IPS-15b (cell line): ENCODE measurements around the gene CEP55.

ENCODE experiments used
- H3K27me3 ChIP-seq: one replicate; pipeline ENCODE4 v1.6.1; 2013; ENCODE audit warnings: low read length; ENCODE audit not compliant: control insufficient read depth, insufficient read depth
- H3K36me3 ChIP-seq: one replicate; pipeline ENCODE4 v1.6.1; 2013; ENCODE audit warnings: low read length; ENCODE audit not compliant: control insufficient read depth, insufficient read depth
- H3K4me1 ChIP-seq: one replicate; pipeline ENCODE4 v1.6.1; 2013; ENCODE audit warnings: mild to moderate bottlenecking, low read length; ENCODE audit not compliant: control insufficient read depth, insufficient read depth
- H3K4me3 ChIP-seq: one replicate; pipeline ENCODE4 v1.5.1; 2013; ENCODE audit warnings: low read depth, low read length
- H3K9ac ChIP-seq: one replicate; pipeline ENCODE4 v1.6.1; 2013; ENCODE audit warnings: low read depth, mild to moderate bottlenecking, low read length
- H3K9me3 ChIP-seq: one replicate; pipeline ENCODE4 v1.6.1; 2013; ENCODE audit warnings: mild to moderate bottlenecking, low read length; ENCODE audit not compliant: control insufficient read depth, insufficient read depth

Gene CEP55

GRCh38 chr10:93553482-93554315 is 57.3 kb downstream of the CEP55 start:
- H3K4me3 ChIP-seq: no peak overlapping the region
- H3K9ac ChIP-seq: no peak overlapping the region
- no peaks in the 10 kb centered on the region for H3K27me3 ChIP-seq
- peaks cover 5% of the 10 kb centered on the region for H3K4me1 ChIP-seq
- no peaks in the 10 kb centered on the region for H3K9me3 ChIP-seq
- H3K36me3 ChIP-seq: no peaks in the 10 kb centered on the region

GRCh38 chr10:93554316-93554663 is 57.9 kb downstream of the CEP55 start:
- no peaks in the 10 kb centered on the region for H3K36me3 ChIP-seq
- H3K4me1 ChIP-seq: peaks cover 5% of the 10 kb centered on the region
- no peak overlapping the region for H3K9ac ChIP-seq
- H3K27me3 ChIP-seq: no peaks in the 10 kb centered on the region
- H3K9me3 ChIP-seq: no peaks in the 10 kb centered on the region
- H3K4me3 ChIP-seq: no peak overlapping the region

GRCh38 chr10:93554760-93555432 is 58.5 kb downstream of the CEP55 start:
- Histone ChIP-seq H3K36me3 (no peaks in the 10 kb centered on the region), H3K4me3 (no peak overlapping the region), H3K4me1 (peaks cover 5% of the 10 kb centered on the region), H3K27me3 (no peaks in the 10 kb centered on the region), H3K9ac (no peak overlapping the region), H3K9me3 (no peaks in the 10 kb centered on the region)

GRCh38 chr10:93559490-93559889 is 63.1 kb downstream of the CEP55 start:
- Histone ChIP-seq H3K9me3 (no peaks in the 10 kb centered on the region), H3K9ac (no peak overlapping the region), H3K36me3 (no peaks in the 10 kb centered on the region), H3K4me1 (peaks cover 5% of the 10 kb centered on the region), H3K27me3 (peaks cover 19% of the 10 kb centered on the region), H3K4me3 (no peak overlapping the region)

- Histone ChIP-seq H3K9ac (no peak overlapping the region), H3K4me3 (no peak overlapping the region), H3K9me3 (no peaks in the 10 kb centered on the region), H3K4me1 (no peaks in the 10 kb centered on the region), H3K27me3 (peaks cover 30% of the 10 kb centered on the region), H3K36me3 (no peaks in the 10 kb centered on the region)
Measured at GRCh38 chr10:93560541-93560940, 64.1 kb downstream of the CEP55 start.

- Histone ChIP-seq H3K36me3 (no peaks in the 10 kb centered on the region), H3K4me1 (no peaks in the 10 kb centered on the region), H3K4me3 (no peak overlapping the region), H3K9me3 (no peaks in the 10 kb centered on the region), H3K9ac (no peak overlapping the region), H3K27me3 (peaks cover 79% of the 10 kb centered on the region)
Measured at GRCh38 chr10:93565446-93565845, 69.0 kb downstream of the CEP55 start.

- no peak within 1 kb of the TSS for H3K9ac ChIP-seq
- H3K9me3 ChIP-seq: no peaks in the 10 kb centered on the region
- no peaks in the 10 kb centered on the region for H3K36me3 ChIP-seq
- peaks cover 91% of the 10 kb centered on the region for H3K27me3 ChIP-seq
- no peaks in the 10 kb centered on the region for H3K4me1 ChIP-seq
- H3K4me3 ChIP-seq: peak within 1 kb of the TSS; percentile 75
Measured at GRCh38 chr10:93566435-93567276, 70.2 kb downstream of the CEP55 start, which contains the start of gene FFAR4. FFAR4 (plus strand) TSS chr10:93566665; CDS start chr10:93566721, 56 bp downstream.

- Histone ChIP-seq H3K4me1 (no peaks in the 10 kb centered on the region), H3K27me3 (peaks cover 92% of the 10 kb centered on the region), H3K36me3 (no peaks in the 10 kb centered on the region), H3K4me3 (peak overlapping the region; percentile 75), H3K9me3 (no peaks in the 10 kb centered on the region), H3K9ac (no peak overlapping the region)
Measured at GRCh38 chr10:93567277-93568104, 71.1 kb downstream of the CEP55 start.

GRCh38 chr10:93568105-93568390 is 71.6 kb downstream of the CEP55 start:
- H3K4me1 ChIP-seq: no peaks in the 10 kb centered on the region
- H3K4me3 ChIP-seq: peak overlapping the region; percentile 75
- no peaks in the 10 kb centered on the region for H3K36me3 ChIP-seq
- no peak overlapping the region for H3K9ac ChIP-seq
- H3K9me3 ChIP-seq: no peaks in the 10 kb centered on the region
- H3K27me3 ChIP-seq: peaks cover 92% of the 10 kb centered on the region

GRCh38 chr10:93570383-93570782 is 74.0 kb downstream of the CEP55 start:
- H3K36me3 ChIP-seq: no peaks in the 10 kb centered on the region
- peaks cover 88% of the 10 kb centered on the region for H3K27me3 ChIP-seq
- H3K4me3 ChIP-seq: no peak overlapping the region
- H3K4me1 ChIP-seq: no peaks in the 10 kb centered on the region
- H3K9ac ChIP-seq: no peak overlapping the region
- no peaks in the 10 kb centered on the region for H3K9me3 ChIP-seq

- Histone ChIP-seq H3K9ac (no peak overlapping the region), H3K27me3 (peaks cover 68% of the 10 kb centered on the region), H3K9me3 (no peaks in the 10 kb centered on the region), H3K4me3 (no peak overlapping the region), H3K36me3 (no peaks in the 10 kb centered on the region), H3K4me1 (no peaks in the 10 kb centered on the region)
Measured at GRCh38 chr10:93572606-93573005, 76.2 kb downstream of the CEP55 start.
